SU-DHL-6 (cell line): ENCODE results near the gene PXMP4.

Experiments used
- EZH2phosphoT487 ChIP-seq: fragments of 200-600 bp; sonication (generic), shearing (Covaris generic); conservative IDR thresholded peaks from 2 replicates; pipeline ENCODE4 v1.6.1; 2018; ENCODE audit warnings: mild to moderate bottlenecking, antibody characterized with exemption, low read length, moderate library complexity, mixed read lengths
- TF ChIP-seq, protein P1 (sequence below): fragments of 200-600 bp; sonication (generic); IDR thresholded peaks from one replicate; pipeline ENCODE4 v1.5.1; 2017; ENCODE audit warnings: antibody characterized with exemption, mild to moderate bottlenecking, low read length, moderate library complexity; ENCODE audit not compliant: insufficient read depth, poor library complexity, severe bottlenecking

- TF ChIP-seq, protein P1, sequence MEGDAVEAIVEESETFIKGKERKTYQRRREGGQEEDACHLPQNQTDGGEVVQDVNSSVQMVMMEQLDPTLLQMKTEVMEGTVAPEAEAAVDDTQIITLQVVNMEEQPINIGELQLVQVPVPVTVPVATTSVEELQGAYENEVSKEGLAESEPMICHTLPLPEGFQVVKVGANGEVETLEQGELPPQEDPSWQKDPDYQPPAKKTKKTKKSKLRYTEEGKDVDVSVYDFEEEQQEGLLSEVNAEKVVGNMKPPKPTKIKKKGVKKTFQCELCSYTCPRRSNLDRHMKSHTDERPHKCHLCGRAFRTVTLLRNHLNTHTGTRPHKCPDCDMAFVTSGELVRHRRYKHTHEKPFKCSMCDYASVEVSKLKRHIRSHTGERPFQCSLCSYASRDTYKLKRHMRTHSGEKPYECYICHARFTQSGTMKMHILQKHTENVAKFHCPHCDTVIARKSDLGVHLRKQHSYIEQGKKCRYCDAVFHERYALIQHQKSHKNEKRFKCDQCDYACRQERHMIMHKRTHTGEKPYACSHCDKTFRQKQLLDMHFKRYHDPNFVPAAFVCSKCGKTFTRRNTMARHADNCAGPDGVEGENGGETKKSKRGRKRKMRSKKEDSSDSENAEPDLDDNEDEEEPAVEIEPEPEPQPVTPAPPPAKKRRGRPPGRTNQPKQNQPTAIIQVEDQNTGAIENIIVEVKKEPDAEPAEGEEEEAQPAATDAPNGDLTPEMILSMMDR: no peak
- TF ChIP-seq EZH2phosphoT487: no peak
Observed at GRCh38 chr20:33685328-33686099, 34.6 kb downstream of the PXMP4 start.
